Retina (tissue), 1 donor: ENCODE results near the gene SMIM44.

Source experiments
- DNase-seq: peaks from one replicate; pipeline ENCODE4 v3.0.0-alpha.2; 2016

Gene SMIM44

DNA sequence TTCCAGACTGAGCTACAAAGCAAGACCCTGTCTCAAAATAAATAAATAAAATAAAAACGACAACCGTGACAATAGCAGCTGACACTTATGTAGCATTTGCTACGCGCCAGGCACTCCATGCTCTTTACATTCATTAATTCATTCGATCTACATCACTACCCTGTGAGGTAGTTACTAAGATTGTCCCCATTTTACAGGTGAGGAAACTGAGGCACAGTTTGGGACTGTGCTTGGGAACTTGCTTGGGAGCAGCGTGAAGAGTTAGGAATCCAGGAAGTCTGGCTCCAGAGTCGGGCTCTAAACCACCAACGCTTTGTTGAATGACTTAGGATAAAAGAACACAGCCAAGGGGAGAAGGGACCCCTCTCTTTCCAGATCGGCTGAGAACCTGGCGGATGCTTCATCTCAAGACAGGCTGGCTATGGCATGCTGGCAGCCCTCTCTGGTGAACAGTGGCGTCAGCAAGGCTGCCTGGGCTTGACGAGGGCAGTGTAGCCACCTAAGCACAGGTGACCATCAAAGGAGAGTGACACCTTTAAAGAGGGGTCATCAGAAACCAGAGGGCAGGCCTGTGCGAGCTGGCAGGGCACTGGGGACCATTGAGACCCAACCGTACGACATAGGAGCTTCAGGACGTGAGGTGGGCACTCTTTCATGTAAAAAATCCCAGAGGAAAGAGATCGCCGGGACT is 16.6 kb upstream of the SMIM44 start:
- DNase-seq = no peak

DNA sequence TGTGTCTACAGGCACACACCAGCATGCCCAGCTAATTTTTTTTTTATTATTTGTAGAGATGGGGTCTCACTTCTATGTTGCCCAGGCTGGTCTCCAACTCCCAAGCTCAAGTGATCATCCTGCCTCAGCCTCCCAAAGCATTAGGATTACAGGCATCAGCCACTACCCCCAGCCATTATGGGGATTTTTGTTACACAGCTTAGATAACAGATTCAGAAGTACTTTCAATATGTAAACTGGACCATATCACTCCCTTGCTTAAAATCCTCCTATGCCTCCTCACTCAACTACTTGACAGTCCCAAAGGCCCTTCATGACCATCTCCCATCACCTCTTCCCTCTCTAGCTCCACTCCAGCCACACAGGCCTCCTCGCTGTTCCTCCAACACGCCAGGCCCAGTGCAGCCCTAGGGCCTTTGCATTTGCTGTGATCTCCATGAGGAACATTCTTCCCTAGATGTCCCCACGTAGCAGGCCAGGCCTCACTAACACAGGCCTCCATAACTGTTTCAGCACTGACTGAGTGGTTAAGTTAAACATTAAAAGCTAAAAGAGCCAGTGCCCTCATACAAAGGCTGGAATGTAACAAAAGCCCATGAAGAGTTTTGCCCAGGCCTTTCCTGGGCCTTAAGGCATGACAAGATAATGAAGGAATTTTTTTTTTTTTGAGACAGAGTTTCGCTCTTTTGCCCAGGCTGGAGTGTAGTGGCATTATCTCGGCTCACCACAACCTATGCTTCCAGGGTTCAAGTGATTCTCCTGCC is 14.7 kb upstream of the SMIM44 start:
- no peak for DNase-seq

DNA sequence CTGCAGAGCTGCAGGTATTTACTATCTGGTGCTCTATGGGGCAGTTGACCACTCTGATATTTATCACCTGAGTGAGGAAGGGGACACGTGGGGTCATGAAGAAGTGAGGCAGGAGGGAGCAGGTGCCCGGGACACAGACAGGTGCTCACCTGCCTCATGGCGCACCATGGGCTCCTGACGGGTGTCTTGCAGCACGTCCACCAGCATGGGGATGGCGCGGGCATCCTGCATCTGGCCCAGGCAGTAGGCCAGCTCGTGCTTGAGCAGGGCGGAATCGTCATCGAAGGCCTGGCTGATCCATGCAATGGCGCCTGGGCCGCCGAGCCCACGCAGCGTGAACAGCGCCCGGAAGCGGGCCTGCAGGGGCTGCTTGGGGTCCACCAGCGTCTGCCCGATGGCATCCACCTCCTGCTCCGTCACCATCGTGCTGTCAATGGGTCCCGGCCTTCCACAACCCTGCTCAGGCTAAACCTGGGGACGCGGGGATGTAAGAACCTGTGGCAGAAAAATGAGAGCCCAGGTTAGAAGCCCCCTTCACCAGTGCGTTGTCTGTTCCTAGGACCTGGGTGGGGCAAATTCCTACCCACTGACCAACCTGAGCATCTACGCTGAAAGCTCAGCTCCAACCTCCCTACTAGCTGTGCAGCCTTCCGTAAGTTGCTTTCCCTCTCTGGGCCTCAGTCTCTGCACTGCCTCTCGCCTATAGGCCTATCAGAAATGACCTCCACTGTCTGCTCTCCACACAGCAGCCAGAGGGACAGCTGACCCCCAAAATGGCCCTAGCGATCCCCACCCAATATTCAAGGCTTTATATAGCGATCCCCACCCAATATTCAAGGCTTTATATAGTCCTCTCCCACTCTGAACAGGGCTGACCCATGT is 13.4 kb upstream of the SMIM44 start:
- DNase-seq = no peak

DNA sequence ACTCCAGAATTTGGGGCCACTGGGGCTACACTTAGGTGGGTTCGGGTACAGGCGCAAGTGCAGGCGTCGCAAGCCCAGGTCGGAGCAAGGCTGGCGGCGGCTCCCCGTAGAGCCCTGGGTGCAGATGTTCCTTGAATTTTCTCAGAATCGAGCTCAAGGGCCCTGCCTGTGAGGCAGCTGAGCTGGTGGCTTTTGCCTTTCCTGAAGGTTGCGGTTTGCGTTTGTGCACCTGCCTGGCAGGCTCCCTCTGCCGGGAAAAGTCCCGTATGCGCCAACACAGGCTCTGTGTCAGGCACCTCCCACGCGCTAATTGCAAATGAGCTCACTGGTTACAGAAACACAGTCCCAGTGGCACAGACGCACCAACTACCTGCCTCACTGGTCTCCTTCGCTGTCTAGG is 11.3 kb upstream of the SMIM44 start:
- no peak for DNase-seq

DNA sequence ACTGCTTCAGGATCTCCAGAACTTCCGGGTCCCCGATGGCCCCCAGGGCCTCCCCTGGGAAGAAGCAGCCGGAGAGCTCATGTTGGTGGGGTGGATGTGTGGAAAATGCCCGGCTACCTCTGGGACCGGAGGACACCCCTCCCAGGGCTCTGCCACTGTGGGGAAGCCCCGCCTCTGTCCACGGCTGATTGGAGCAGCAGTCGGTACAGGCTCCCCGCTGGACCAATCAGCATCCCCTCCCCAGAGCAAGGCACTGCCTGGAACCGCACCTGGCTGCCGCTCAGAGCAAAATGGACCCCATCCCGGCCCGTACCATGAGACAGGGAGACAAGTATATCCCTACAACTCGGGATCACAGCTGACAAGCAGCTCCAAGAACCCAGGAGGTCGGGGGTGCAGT is 10.8 kb upstream of the SMIM44 start:
- DNase-seq = no peak

DNA sequence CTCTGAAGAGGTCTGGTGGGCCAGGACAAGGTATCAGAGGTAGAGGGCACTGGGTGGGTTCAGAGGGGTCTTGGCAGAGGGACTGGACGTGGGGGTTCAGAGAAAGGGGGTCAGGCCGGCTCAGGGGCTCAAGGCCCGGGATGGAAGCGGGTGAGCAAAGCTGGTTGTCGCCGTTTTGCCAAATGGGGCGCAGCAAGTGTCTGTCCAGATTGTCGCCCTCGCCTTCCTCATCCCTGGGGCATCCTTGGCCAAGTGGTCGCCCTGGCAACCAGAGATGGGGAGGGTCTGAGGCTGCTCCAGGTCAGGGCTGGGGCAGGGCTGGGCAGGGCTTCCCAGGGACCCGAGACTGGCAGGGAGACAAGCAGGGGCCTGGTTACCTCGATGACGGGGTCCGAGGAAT is 10.4 kb upstream of the SMIM44 start:
- no peak for DNase-seq

DNA sequence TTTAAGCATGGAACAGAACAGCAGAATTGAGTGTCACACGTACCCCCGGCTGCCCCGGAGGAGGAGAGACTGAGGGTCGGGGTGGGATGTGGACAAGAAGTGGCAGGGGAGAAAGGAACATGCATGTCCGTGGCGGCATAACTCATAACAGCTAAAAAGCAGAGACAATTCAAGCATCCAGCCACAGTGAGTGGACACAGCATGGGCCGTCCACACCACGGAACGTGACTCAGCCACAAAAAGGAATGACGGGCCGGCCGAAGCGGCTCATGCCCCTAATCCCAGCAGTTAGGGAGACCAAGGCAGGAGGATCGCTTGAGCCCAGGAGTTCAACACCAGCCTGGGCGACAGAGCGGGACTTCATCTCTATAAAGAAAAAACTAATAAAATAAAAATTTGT is 9.7 kb upstream of the SMIM44 start:
- no peak for DNase-seq

DNA sequence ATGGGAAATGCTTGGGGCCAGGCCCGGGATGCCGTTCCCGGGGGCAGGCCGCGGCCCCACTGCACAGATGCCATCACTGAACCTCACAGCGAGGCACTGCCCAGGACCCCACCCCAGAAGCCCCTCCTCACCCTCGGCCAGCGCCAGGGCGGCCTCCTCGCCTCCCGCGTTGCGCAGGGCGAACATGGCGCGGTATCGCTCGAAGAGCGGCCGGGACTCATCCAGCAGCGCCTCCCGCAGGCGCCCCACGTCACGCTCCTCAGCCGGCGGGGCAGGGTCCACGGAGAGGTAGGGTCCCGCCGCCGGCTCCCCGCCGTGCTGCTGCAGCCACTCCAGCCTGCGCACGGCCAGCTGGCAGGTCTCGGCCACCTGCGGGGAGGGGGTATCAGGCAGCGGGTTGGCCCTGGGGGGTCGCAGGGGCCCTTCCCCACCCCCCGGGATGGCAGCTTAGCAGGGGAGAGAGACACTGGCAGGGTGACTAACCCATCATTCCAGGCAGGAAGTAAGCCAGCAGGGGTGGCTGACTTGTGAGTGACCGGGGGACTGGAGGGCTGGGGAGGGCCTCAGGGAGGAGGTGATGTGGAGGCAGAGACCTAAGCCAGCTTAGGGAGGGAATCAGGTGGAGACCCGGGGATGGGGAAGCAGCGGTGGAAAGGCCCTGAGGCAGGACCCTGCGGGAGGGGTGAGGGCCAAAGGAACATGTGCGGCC is 9.0 kb upstream of the SMIM44 start:
- no peak for DNase-seq

DNA sequence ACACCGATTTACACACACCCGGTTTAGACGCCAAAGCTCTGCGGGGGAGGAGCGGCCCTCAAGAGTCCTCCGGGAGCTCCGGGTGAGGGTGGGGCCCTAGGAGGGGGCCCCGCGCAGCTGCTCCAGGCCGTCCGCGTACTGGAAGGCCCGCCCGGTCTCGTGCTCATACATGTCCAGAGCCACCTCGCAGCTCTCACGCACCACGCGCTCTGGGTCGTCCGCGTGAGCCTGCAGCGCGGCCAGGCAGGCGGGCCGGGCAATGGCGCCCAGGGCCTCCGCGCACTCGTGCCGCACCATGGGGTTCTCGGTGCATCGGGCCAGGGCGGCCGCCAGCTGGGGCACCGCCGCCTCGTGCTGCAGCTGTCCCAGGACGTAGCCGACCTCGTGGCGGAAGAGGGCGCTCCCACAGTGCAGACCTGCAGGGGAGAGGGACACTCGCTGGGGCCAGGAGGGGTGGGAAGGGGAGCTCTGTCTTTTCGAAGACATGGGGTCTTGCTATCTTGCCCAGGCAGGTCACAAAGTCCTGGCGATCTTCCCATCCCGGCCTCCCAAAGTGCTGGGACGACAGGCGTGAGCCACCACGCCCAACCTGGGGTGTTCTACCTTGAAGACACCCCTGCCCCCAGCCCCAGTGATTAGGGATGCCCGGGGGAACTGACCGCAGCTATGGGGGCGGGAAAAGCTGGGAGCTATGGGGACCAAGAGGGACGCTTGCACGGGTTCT is 8.3 kb upstream of the SMIM44 start:
- no peak for DNase-seq

DNA sequence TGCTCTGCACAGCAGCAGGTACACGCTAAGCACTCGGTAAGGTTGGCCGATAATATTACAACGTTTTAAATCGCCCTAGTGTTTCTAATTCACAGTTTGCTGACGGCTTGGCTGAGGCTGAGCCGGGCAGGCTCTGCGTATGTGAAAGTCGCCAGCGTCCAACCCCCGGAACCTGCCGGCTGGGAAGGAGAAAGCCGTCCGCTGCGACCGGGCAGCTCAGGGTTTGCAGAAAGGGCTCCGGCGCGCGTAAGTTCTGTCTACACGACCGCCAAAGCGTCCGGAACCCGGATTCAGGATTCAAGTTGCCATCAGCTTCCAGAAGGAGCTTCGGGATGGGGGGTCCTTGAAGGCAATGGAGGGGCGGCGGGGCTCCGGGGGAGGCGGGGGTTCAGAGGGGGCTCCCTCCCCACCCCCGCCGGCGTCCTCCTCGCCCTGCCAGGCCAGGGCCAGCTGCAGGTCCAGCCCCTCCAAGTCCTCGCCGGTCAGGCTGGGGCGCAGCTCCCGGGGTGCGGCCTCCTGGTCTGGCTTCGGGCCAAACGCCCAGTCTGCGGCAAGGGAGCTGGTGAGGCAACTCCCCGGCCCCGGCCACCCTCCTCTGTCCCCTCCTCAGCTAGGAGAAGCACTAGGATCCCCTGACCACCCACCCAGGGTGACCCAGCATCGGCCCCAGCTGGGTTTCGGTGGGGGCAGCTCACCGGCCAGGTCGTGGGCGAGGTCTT is 575 bp downstream of the SMIM44 start:
- DNase-seq = no peak

DNA sequence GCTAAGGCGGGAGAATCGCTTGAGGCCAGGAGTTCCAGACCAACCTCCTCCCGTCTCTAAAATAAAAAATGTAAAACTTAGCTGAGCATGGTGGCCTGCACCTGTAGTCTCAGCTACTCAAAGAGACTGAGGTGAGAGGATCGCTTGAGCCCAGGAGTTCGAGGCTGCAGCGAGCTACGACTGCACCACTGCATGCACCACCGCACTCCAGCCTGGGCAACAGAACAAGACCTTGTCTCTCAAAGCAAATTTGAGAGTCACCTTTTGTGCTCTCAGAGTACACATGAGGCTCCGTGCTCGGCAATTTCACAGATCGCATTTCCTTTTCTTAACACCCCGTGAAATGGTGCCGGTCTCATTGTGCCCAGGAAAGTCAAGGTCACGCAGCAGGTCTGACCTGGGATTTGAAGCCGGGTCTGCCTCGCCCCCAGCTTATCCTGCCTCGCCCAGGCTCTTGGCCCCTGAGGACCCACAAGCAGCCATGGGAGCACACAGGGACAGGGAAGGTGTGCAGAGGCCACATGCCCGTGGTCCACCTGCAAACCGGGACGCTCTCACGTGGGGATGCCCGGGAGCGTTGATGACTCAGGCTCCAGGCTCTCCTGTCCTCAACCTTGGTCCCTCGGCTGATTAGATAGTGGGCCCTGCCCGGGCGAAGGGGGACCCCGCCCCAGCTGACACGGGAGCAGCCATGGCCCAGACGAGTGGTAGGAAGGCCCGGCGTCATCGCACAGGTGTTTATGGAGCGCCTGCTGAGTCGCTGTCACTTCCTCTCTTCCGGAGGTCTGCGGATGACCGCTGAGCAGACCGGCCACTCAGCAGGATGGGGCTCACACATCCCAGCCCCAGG is 1.8 kb downstream of the SMIM44 start:
- DNase-seq = no peak

DNA sequence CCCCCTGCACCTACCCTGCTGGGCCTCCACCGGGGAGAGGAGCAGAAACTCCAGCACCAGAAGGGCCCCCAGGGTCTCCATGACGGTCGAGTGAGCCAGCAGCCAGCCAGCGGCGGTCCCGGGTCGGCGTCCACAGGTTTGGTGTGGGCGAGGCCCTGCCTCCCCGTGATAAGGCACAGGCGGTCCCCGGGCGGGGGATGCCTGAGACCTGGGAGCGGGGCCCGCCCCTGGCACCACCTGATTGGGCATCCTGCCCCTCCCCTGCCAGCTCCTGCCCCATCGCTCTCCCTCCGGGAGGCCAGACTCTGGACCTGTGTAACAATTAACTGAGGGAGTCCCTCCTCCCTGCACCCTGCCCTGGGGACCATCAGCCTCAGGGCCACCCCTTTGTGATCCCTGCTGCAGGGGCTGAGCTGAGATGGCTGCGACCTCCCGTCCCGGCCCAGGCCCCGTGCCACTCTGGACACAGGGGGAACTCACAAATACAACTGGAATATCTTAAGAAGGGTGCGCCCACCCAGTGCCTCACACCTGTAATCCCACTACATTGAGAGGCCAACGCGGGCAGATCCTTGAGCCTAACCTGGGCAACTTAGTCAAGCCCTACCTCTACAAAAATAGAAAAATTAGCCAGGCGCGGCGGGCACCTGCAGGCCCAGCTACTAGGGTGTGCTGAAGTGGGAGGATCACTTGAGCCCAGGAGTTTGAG is 2.7 kb downstream of the SMIM44 start, which contains the start of gene SMIM24:
TSS of gene SMIM24 (minus strand) at position 143 of the 709 bp plus-strand sequence. CDS start at position 81, 62 bp downstream.
- no peak for DNase-seq

DNA sequence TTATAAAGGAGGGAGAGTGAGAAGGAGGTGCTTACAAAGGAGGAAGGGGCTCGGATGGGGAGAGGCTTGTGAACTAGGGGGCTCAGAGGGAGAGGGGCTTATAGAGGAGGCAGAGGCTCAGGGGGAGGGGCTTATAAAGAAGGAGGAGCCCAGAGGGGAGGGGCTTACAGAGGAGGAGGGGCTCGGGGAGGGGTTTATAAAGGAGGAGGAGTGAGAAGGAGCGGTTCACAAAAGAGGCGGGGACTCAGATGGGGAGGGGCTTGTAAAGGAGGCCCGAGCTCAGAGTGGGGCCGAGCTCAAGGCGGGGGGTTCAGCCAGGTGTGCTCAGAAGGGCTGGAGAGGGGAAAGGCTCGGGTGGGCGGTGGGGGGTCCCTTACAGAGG is 3.4 kb downstream of the SMIM44 start:
- DNase-seq = no peak

DNA sequence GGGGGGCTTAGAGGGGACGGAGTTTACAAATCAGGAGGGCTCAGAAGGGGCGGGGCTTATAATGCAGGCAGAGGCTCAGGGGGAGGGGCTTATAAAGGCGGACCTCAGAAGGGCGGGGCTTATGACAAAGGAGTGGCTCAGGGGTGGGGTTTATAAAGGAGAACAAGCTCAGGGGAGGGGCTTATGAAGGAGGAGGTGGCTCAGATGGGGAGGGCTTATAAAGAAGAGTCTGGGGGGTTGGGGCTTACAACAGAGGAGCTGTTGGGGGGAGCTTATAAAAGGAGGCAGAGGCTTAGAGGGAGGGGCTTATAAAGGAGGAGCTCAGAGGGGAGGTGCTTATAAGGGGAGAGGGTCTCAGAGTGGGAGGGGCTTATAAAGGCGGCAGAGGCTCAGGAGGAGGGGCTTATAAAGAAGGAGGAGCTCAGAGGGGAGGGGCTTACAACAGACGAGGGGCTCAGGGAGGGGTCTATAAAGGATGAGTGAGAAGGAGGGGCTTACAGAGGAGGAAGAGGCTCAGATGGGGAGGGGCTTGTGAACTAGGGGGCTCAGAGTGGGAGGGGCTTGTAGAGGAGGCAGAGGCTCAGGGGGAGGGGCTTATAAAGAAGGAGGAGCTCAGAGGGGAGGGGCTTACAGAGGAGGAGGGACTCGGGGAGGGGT is 3.9 kb downstream of the SMIM44 start:
- DNase-seq = no peak

DNA sequence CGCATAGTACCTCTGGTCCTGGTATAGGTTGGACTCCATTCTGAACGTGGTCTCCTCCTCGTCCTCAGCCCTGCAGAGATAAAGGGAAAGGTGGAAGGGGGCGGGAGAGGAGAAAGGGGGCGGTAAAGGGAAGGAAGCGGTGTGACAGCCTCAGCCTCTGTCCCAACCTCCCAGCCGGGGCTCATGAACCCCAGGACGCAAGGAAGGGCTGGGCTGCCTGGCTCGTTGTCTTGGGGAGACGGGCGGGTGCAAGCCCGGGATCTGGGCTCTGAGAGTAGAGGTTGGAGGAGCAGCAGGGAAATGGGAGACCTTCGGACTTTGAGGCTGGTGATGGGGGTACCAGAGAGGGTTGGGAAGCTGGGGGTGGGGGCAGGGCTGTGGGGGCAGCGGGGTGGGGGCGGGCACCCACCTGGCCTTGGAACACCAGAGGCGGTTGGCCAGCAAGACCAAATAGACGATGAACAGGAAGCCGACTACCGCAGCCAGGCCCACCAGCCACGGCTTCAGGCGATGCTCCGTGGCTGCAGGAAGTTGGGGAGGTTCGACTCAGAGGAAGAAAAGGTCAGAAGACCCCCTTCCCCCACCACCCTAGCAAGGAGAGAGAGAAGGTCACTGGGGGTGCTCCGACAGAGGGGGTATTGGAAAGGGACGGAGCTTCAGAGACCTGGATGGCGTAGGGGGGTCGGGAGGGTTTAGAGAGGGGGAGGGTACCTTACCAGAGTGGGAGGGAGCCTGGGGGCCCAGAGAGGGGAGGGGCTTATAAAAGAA is 4.6 kb downstream of the SMIM44 start:
- no peak for DNase-seq

DNA sequence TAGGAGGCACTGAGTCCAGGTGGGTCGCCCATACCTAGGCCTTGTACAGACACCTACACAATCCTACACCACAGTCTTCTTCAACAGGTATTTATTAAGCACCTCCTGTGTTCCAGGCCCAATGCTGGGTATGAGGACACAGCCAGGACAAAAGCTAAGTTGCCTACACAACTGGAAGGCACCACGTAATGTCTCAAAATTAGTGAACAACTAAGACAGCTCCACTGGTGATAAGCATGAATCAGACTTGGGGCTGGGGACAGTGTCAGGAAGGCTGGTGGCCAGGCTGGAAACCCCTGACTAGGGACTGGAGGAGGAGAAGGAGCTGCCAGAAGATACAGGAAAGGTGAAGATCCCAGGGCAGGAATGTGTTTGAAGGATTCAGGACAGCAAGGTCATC is 5.3 kb downstream of the SMIM44 start:
- no peak for DNase-seq

DNA sequence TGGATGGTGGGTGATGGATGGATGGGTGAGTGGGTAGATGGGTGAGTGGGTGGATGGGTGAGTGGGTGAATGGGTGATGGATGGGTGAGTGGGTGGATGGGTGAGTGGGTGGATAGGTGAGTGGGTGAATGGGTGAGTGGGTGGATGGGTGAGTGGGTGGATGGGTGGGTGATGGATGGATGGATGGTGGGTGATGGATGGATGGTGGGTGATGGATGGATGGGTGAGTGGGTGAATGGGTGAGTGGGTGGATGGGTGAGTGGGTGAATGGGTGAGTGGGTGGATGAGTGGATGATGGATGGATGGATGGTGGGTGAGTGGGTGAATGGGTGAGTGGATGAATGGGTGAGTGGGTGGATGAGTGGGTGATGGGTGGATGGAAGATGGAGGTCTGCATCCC is 5.7 kb downstream of the SMIM44 start:
- DNase-seq = no peak

DNA sequence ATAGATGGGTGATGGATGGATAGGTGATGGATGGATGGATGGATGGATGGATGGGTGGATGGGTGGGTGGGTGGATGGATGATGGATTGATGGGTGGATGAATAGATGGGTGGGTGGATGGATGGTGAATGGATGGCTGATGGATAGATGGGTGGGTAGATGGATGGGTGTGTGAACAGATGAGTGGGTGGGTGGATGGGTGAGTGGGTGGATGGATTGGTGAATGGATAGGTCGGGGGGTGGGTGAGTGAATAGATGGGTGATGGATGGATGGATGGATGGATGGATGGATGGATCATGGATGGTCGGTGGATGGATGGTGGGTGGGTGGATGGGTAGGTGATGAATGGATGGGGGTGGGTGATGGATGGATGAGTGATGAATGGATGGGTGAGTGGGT is 6.4 kb downstream of the SMIM44 start:
- no peak for DNase-seq

DNA sequence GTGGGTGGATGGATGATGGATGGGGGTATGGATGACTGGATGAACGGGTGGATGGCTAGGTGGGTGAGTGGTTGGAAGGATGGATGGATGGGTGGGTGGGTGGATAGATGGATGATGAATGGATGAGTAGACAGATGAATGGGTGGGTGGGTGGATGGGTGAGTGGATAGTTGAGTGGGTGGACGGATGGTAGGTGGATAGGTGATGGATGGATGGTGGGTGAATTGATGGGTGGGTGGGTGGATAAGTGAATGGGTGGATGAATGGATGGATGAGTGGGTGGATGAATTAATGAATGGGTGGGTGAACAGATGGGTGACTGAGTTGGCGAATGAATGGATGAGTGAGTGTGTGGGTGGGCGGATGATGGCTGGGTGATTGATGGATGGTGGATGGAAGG is 7.8 kb downstream of the SMIM44 start:
- DNase-seq = no peak
